Activated CD4-positive, alpha-beta T cell treated with anti-CD3 and anti-CD28 coated beads for 36 hours (primary cell): Measurements from ENCODE around the gene MRPL17. TPM values are rescaled to one million over a fixed set of nuclear protein-coding genes. Genes with fewer than 3 reads are reported as not detected.
A peak's percentile ranks its signal among the peaks of the same experiment; 100 is the strongest.

Experiments used
- ATAC-seq: fragments of 200-7000 bp; cut with Tn5 transposase; one replicate; pipeline ENCODE4 v1.10.0; 2021; ENCODE audit warnings: mild to moderate bottlenecking, moderate library complexity
- CTCF ChIA-PET: fragments of 350-600 bp; sonication (Branson Sonifier 250); formaldehyde crosslinking; loops from one replicate; lab custom pipeline; 2021; ENCODE audit warnings: antibody characterized with exemption; lab: Charles Lee
- POLR2A ChIA-PET: fragments of 350-600 bp; sonication (Branson Sonifier 250); formaldehyde crosslinking; loops from one replicate; lab custom pipeline; 2021; ENCODE audit warnings: antibody characterized with exemption, inconsistent platforms; lab: Charles Lee
- DNase-seq: peaks from one replicate; pipeline ENCODE4 v3.0.0-alpha.2; 2020
- H3K27ac Mint-ChIP-seq: one replicate; pipeline ENCODE4 v1.8.0; 2021; ENCODE audit warnings: mixed read lengths
- H3K27me3 Mint-ChIP-seq: one replicate; pipeline ENCODE4 v1.8.0; 2021; ENCODE audit warnings: mixed read lengths
- H3K36me3 Mint-ChIP-seq: one replicate; pipeline ENCODE4 v1.8.0; 2021; ENCODE audit warnings: low read depth, mixed read lengths
- H3K4me1 Mint-ChIP-seq: one replicate; pipeline ENCODE4 v1.8.0; 2021; ENCODE audit warnings: mixed read lengths
- H3K4me3 Mint-ChIP-seq: one replicate; pipeline ENCODE4 v1.8.0; 2021; ENCODE audit warnings: mild to moderate bottlenecking, moderate library complexity, mixed read lengths
- H3K9me3 Mint-ChIP-seq: one replicate; pipeline ENCODE4 v1.8.0; 2021; ENCODE audit warnings: low read depth, mixed read lengths
- intact Hi-C, 2 experiments: fragments of 100-400 bp; cut with DNase I in 1 of 2; cut with micrococcal nuclease in 1 of 2; formaldehyde crosslinking; loops; one replicate each; pipeline versions ENCODE4 v1.14.2 to v1.15.1; 2022 to 2024; cut with DNase I, micrococcal nuclease
- total RNA-seq, 2 experiments: library from RNA; stranded (reverse); gene quantifications; one replicate each; pipeline ENCODE4 v1.2.3, GENCODE V29; 2021

MRPL17 gene
- total RNA-seq, 2 experiments from 2014 or later, result 118 to 156 TPM

GRCh38 chr11:6666302-6667183 is 16.6 kb downstream of the MRPL17 start:
- DNase-seq, result peak; percentile 27
- H3K27ac Mint-ChIP-seq, result no peak overlapping the region

DNA sequence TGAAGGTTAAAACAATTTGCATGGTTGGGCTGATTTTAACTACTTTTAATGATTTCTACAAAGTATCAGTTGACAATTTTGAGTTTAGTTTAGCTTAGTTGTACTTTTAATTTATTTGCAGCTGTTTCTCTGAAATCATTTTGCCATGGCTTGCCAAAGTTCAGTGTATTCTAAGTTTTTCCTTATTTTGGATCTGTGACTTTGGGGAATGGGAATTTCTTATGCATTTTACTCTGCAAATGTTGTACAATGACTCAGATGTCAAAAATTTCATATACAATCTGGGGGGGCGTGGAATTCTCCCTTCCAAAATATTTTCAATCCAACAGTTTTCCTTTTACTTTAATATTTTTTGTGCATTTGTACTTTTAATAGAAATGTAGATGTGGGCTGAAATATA is 18.6 kb downstream of the MRPL17 start:
- no peak overlapping the region for H3K27ac Mint-ChIP-seq
- H3K9me3 Mint-ChIP-seq, result no peaks in the 10 kb centered on the region
- no peaks in the 10 kb centered on the region for H3K27me3 Mint-ChIP-seq
- intact Hi-C loops, result no loop called here
- ChIA-PET POLR2A (no interaction called here), CTCF (interaction anchor here (1.1 to 2.3 kb wide), 2 partner anchors 10 to 41 kb away, joined by 3 to 6 read pairs; no protein-coding TSS in a partner anchor)
- peaks cover 23% of the 10 kb centered on the region for H3K4me1 Mint-ChIP-seq
- H3K4me3 Mint-ChIP-seq, result no peak overlapping the region
- ATAC-seq (no peak), DNase-seq (no peak)
- no peaks in the 10 kb centered on the region for H3K36me3 Mint-ChIP-seq

More at GRCh38 chr11:6666302-6667183, 16.6 kb downstream of the MRPL17 start:
- peak; percentile 62 for ATAC-seq
- H3K4me3 Mint-ChIP-seq, result no peak overlapping the region
- CTCF ChIA-PET, result interaction anchor here (0.9 to 2.6 kb wide), 6 partner anchors 8 to 135 kb away, joined by 3 to 15 read pairs (median 6); partner anchors contain the start of genes MRPL17 and TPP1
- H3K4me1 Mint-ChIP-seq, result peaks cover 39% of the 10 kb centered on the region
- H3K36me3 Mint-ChIP-seq, result no peaks in the 10 kb centered on the region
- no peaks in the 10 kb centered on the region for H3K27me3 Mint-ChIP-seq
- H3K9me3 Mint-ChIP-seq, result no peaks in the 10 kb centered on the region
- POLR2A ChIA-PET, result no interaction called here
- intact Hi-C loops, result loop anchor here (1.0 to 2.0 kb wide), 2 partner anchors 48 to 59 kb away; partner anchors contain the start of gene TPP1 (in 2 of the 2)

GRCh38 chr11:6663794-6664469 is 19.2 kb downstream of the MRPL17 start:
- intact Hi-C loops, result no loop called here
- Mint-ChIP-seq H3K9me3 (no peaks in the 10 kb centered on the region), H3K27ac (no peak overlapping the region), H3K4me3 (no peak overlapping the region), H3K36me3 (no peaks in the 10 kb centered on the region), H3K4me1 (peaks cover 23% of the 10 kb centered on the region), H3K27me3 (no peaks in the 10 kb centered on the region)
- no peak for ATAC-seq
- ChIA-PET CTCF (interaction anchor here (1.0 to 2.3 kb wide), 3 partner anchors 11 to 67 kb away, joined by 3 to 6 read pairs (median 3); no protein-coding TSS in a partner anchor), POLR2A (no interaction called here)
- DNase-seq, result no peak

DNA sequence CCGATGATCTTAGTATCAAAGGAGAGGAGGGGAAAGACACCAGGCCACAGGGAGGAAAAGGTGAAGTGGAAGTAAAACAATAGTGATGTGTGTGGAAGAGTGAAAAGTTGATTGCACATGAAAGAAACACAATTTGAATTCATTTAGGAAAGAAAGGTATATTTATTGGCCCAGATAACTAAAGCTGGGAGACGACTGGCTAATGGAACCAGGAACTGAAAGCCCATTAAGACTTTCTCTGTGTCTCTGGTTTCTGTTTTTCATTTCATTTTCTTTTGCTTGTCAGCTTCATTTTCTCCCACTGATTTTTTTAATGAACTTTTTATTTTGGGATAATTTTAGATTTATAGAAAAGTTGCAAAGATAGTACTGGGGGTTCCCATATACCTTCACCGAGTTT is 22.4 kb downstream of the MRPL17 start:
- CTCF ChIA-PET, result interaction anchor here (0.7 kb wide), 1 partner anchor 49 kb away, joined by 4 read pairs; the partner anchor contains the start of gene TAF10
- H3K4me3 Mint-ChIP-seq, result no peak overlapping the region
- peaks cover 6% of the 10 kb centered on the region for H3K4me1 Mint-ChIP-seq
- ATAC-seq (no peak), DNase-seq (no peak)
- POLR2A ChIA-PET, result no interaction called here
- intact Hi-C loops, result no loop called here
- no peaks in the 10 kb centered on the region for H3K36me3 Mint-ChIP-seq
- peaks cover 10% of the 10 kb centered on the region for H3K27me3 Mint-ChIP-seq
- no peak overlapping the region for H3K27ac Mint-ChIP-seq
- H3K9me3 Mint-ChIP-seq, result no peaks in the 10 kb centered on the region

GRCh38 chr11:6658647-6659046 is 24.5 kb downstream of the MRPL17 start:
- H3K36me3 Mint-ChIP-seq, result no peaks in the 10 kb centered on the region
- no peak for DNase-seq
- peaks cover 10% of the 10 kb centered on the region for H3K27me3 Mint-ChIP-seq
- no peak overlapping the region for H3K27ac Mint-ChIP-seq
- H3K4me1 Mint-ChIP-seq, result peaks cover 5% of the 10 kb centered on the region
- H3K9me3 Mint-ChIP-seq, result no peaks in the 10 kb centered on the region
- ChIA-PET CTCF (interaction anchor here (1.2 to 2.0 kb wide), 5 partner anchors 9 to 35 kb away, joined by 4 to 13 read pairs (median 5); partner anchors contain the start of gene MRPL17), POLR2A (no interaction called here)
- ATAC-seq, result no peak
- intact Hi-C loops, result no loop called here
- no peak overlapping the region for H3K4me3 Mint-ChIP-seq

- H3K9me3 Mint-ChIP-seq, result no peaks in the 10 kb centered on the region
- peaks cover 10% of the 10 kb centered on the region for H3K27me3 Mint-ChIP-seq
- H3K36me3 Mint-ChIP-seq, result no peaks in the 10 kb centered on the region
- no peak for DNase-seq
- H3K27ac Mint-ChIP-seq, result no peak overlapping the region
- peaks cover 4% of the 10 kb centered on the region for H3K4me1 Mint-ChIP-seq
- H3K4me3 Mint-ChIP-seq, result peak overlapping the region; percentile 6
- intact Hi-C loops, result no loop called here
- ChIA-PET POLR2A (no interaction called here), CTCF (interaction anchor here (1.0 to 2.0 kb wide), 9 partner anchors 10 to 278 kb away, joined by 3 to 9 read pairs (median 4); partner anchors contain the start of gene MRPL17)
- no peak for ATAC-seq
Observed at GRCh38 chr11:6657346-6657745, 25.8 kb downstream of the MRPL17 start.

- intact Hi-C loops, result no loop called here
- H3K27me3 Mint-ChIP-seq, result peaks cover 10% of the 10 kb centered on the region
- peaks cover 4% of the 10 kb centered on the region for H3K4me1 Mint-ChIP-seq
- POLR2A ChIA-PET, result no interaction called here
- ATAC-seq (no peak), DNase-seq (no peak)
- peak overlapping the region; percentile 6 for H3K4me3 Mint-ChIP-seq
- H3K9me3 Mint-ChIP-seq, result no peaks in the 10 kb centered on the region
- no peaks in the 10 kb centered on the region for H3K36me3 Mint-ChIP-seq
- CTCF ChIA-PET, result interaction anchor here (1.0 to 2.0 kb wide), 7 partner anchors 10 to 278 kb away, joined by 3 to 9 read pairs (median 4); partner anchors contain the start of gene MRPL17
- H3K27ac Mint-ChIP-seq, result no peak overlapping the region
Observed at GRCh38 chr11:6656936-6657335, 26.2 kb downstream of the MRPL17 start.

GRCh38 chr11:6656584-6656915 is 26.6 kb downstream of the MRPL17 start:
- intact Hi-C loops, result no loop called here
- no peak overlapping the region for H3K27ac Mint-ChIP-seq
- H3K27me3 Mint-ChIP-seq, result peaks cover 10% of the 10 kb centered on the region
- H3K4me3 Mint-ChIP-seq, result peak overlapping the region; percentile 42
- peaks cover 4% of the 10 kb centered on the region for H3K4me1 Mint-ChIP-seq
- no peaks in the 10 kb centered on the region for H3K9me3 Mint-ChIP-seq
- no peak for DNase-seq
- ATAC-seq, result no peak
- no peaks in the 10 kb centered on the region for H3K36me3 Mint-ChIP-seq
- CTCF ChIA-PET, result interaction anchor here (1.0 to 1.8 kb wide), 3 partner anchors 12 to 23 kb away, joined by 4 to 9 read pairs (median 6); no protein-coding TSS in a partner anchor
- POLR2A ChIA-PET, result no interaction called here

DNA sequence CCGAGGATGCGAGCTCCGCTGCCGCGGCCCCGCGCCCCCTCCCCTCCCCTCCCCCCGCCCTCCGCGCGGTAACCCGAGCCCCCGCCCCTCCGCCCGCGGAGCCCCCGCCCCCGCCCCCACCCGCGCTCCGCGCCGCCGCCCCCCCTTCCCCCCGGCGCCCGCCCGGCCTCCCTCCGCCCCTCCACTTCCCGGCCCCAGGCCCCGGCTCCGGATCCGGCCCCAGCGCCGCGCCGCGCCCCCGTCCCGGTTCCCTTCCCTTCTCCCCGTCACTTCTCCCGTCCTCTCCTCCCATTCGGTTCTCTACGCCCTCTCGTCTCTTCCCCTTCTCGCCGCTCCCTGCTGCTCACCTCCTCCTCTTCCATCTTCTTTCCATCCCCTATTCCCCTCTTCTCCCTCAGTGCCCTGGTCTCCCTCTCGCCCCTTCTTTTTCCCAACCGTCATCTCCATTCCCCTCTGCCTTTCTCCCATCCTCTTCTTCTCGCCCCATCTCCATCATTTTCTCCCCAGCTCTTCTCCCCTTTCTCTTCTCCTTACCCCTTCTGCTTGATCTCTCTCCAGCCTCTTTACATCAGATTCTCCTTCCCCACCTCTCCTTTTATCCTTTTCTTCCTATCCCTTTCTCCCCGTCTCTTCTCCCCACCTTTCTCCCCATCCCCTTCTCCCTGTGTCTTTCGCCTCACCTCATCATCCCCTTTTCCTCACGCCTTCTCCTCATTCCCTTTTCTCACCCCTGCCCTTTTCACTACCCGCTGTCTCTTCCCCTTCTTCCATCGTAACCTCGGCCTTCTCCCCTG is 27.2 kb downstream of the MRPL17 start, which contains the start of gene DCHS1:
Gene DCHS1 (minus strand): TSS at position 20 of the 794 bp plus-strand sequence. CDS start 14,196 bp downstream, outside the sequence.
- ChIA-PET CTCF (interaction anchor here (1.0 to 1.8 kb wide), 3 partner anchors 12 to 23 kb away, joined by 4 to 9 read pairs (median 6); no protein-coding TSS in a partner anchor), POLR2A (no interaction called here)
- peaks cover 10% of the 10 kb centered on the region for H3K27me3 Mint-ChIP-seq
- H3K9me3 Mint-ChIP-seq, result no peaks in the 10 kb centered on the region
- intact Hi-C loops, result no loop called here
- peak within 1 kb of the TSS; percentile 42 for H3K4me3 Mint-ChIP-seq
- ATAC-seq, result no peak
- peak; percentile 41 for DNase-seq
- H3K27ac Mint-ChIP-seq, result no peak within 1 kb of the TSS
- peaks cover 4% of the 10 kb centered on the region for H3K4me1 Mint-ChIP-seq
- no peaks in the 10 kb centered on the region for H3K36me3 Mint-ChIP-seq

DNA sequence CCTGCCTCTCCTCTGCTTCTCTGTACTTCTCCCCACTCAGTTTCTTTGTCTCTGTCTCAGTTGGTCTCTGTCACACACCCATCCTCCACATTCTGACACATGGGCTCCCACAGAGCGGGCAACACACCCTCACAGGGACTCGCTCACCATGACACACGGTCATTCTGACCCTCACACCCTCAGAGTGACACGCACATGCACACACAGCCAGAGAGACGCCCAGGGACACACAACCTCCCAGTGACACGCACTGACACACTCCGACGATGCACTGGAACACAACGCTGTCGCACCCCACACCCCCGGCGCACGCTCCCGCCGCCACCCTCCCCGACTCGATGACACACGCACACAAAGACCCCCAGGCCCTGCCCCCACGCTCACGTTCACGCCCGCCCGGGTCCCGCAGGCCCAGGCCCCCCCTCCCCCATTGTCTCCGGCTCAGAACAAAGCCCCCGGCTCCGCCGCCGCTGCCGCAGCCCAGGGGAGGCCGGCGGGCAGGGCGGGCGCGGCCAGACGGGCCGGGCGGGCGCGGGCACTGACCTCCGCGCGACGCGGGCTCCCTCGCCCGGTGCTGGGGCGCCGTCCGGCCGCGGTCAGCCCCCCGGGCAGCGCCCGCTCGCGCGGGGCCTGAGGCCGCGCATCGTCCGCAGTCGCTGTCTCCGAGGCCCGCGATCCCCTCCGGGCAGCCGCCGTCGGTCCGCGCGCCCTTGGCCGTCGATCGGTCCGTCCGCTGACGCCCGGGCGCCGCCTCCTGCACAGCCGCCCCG is 27.9 kb downstream of the MRPL17 start:
- DNase-seq, result peak; percentile 55
- Mint-ChIP-seq H3K4me1 (peaks cover 4% of the 10 kb centered on the region), H3K36me3 (no peaks in the 10 kb centered on the region), H3K4me3 (no peak overlapping the region), H3K27ac (no peak overlapping the region), H3K27me3 (peaks cover 10% of the 10 kb centered on the region), H3K9me3 (no peaks in the 10 kb centered on the region)
- intact Hi-C loops, result no loop called here
- CTCF ChIA-PET, result no interaction called here
- ATAC-seq, result peak; percentile 35
- POLR2A ChIA-PET, result no interaction called here
